Stimulated activated memory B cell treated with anti-CD40 and anti-IgM and Interleukin-4, amounts not matched to agents 10 μg/mL and 1 μg/mL and 100 μg/mL, for 72 hours (primary cell): ENCODE data around the gene C18orf63.
"Not testable (repeated sequence)": the region's sequence is repeated elsewhere in the genome, so short reads cannot be mapped to it uniquely, and the experiment has no call there.

Experiments
- ATAC-seq: fragments of 150-1000 bp; cut with Tn5 transposase; 2 replicates; pipeline ENCODE4 v1.10.0; 2021
- H3K27ac Mint-ChIP-seq: one replicate; pipeline ENCODE4 v1.8.0; 2022; ENCODE audit warnings: mild to moderate bottlenecking, mixed read lengths
- H3K27me3 Mint-ChIP-seq: one replicate; pipeline ENCODE4 v1.8.0; 2022; ENCODE audit warnings: mixed read lengths
- H3K36me3 Mint-ChIP-seq: one replicate; pipeline ENCODE4 v1.8.0; 2022; ENCODE audit warnings: mixed read lengths
- H3K4me1 Mint-ChIP-seq: one replicate; pipeline ENCODE4 v1.8.0; 2022; ENCODE audit warnings: mixed read lengths
- H3K4me3 Mint-ChIP-seq: one replicate; pipeline ENCODE4 v1.8.0; 2022; ENCODE audit warnings: mild to moderate bottlenecking, moderate library complexity, mixed read lengths
- H3K9me3 Mint-ChIP-seq: one replicate; pipeline ENCODE4 v1.8.0; 2022; ENCODE audit warnings: mixed read lengths

The C18orf63 gene

GRCh38 chr18:74292541-74292858, 23.1 kb upstream of the C18orf63 start:
- Mint-ChIP-seq H3K9me3 (no peaks in the 10 kb centered on the region), H3K27ac (peak overlapping the region; percentile 83), H3K36me3 (no peaks in the 10 kb centered on the region), H3K4me1 (peaks cover 8% of the 10 kb centered on the region), H3K27me3 (no peaks in the 10 kb centered on the region), H3K4me3 (peak overlapping the region; percentile 94)
- no peak for ATAC-seq

- not testable (repeated sequence) for H3K27me3 Mint-ChIP-seq, H3K36me3 Mint-ChIP-seq, H3K27ac Mint-ChIP-seq, H3K9me3 Mint-ChIP-seq, ATAC-seq, H3K4me1 Mint-ChIP-seq, H3K4me3 Mint-ChIP-seq
These were observed 22.7 kb upstream of the C18orf63 start for GRCh38 chr18:74292982-74293381.

- Mint-ChIP-seq H3K27ac (no peak overlapping the region), H3K4me1 (no peaks in the 10 kb centered on the region), H3K9me3 (no peaks in the 10 kb centered on the region), H3K27me3 (no peaks in the 10 kb centered on the region), H3K36me3 (no peaks in the 10 kb centered on the region), H3K4me3 (no peak overlapping the region)
- ATAC-seq, result no peak
These were observed 21.1 kb upstream of the C18orf63 start for GRCh38 chr18:74294526-74294925.

GRCh38 chr18:74299162-74299561, 16.5 kb upstream of the C18orf63 start:
- ATAC-seq, result no peak
- no peak overlapping the region for H3K27ac Mint-ChIP-seq
- no peak overlapping the region for H3K4me3 Mint-ChIP-seq
- H3K27me3 Mint-ChIP-seq, result no peaks in the 10 kb centered on the region
- H3K9me3 Mint-ChIP-seq, result no peaks in the 10 kb centered on the region
- no peaks in the 10 kb centered on the region for H3K36me3 Mint-ChIP-seq
- no peaks in the 10 kb centered on the region for H3K4me1 Mint-ChIP-seq

- ATAC-seq, result no peak
- Mint-ChIP-seq H3K4me3 (no peak overlapping the region), H3K9me3 (no peaks in the 10 kb centered on the region), H3K36me3 (no peaks in the 10 kb centered on the region), H3K27ac (no peak overlapping the region), H3K27me3 (no peaks in the 10 kb centered on the region), H3K4me1 (no peaks in the 10 kb centered on the region)
These were observed 15.9 kb upstream of the C18orf63 start for GRCh38 chr18:74299746-74300145.

GRCh38 chr18:74303306-74303705, 12.3 kb upstream of the C18orf63 start:
- Mint-ChIP-seq H3K9me3 (no peaks in the 10 kb centered on the region), H3K4me1 (no peaks in the 10 kb centered on the region), H3K36me3 (no peaks in the 10 kb centered on the region), H3K27ac (no peak overlapping the region), H3K27me3 (peaks cover 22% of the 10 kb centered on the region), H3K4me3 (no peak overlapping the region)
- ATAC-seq, result no peak

- Mint-ChIP-seq H3K27me3 (peaks cover 22% of the 10 kb centered on the region), H3K4me1 (no peaks in the 10 kb centered on the region), H3K36me3 (no peaks in the 10 kb centered on the region), H3K9me3 (no peaks in the 10 kb centered on the region), H3K27ac (no peak overlapping the region), H3K4me3 (no peak overlapping the region)
- ATAC-seq, result no peak
These were observed 11.7 kb upstream of the C18orf63 start for GRCh38 chr18:74303936-74304335.

GRCh38 chr18:74310411-74310810, 5.2 kb upstream of the C18orf63 start:
- Mint-ChIP-seq H3K4me3 (no peak overlapping the region), H3K4me1 (peaks cover 7% of the 10 kb centered on the region), H3K36me3 (no peaks in the 10 kb centered on the region), H3K9me3 (no peaks in the 10 kb centered on the region), H3K27me3 (peaks cover 35% of the 10 kb centered on the region), H3K27ac (no peak overlapping the region)
- ATAC-seq, result peak; percentile 55

GRCh38 chr18:74311000-74311399, 4.6 kb upstream of the C18orf63 start:
- peaks cover 7% of the 10 kb centered on the region for H3K4me1 Mint-ChIP-seq
- no peaks in the 10 kb centered on the region for H3K9me3 Mint-ChIP-seq
- no peak overlapping the region for H3K27ac Mint-ChIP-seq
- H3K36me3 Mint-ChIP-seq, result no peaks in the 10 kb centered on the region
- H3K27me3 Mint-ChIP-seq, result peaks cover 34% of the 10 kb centered on the region
- no peak for ATAC-seq
- H3K4me3 Mint-ChIP-seq, result no peak overlapping the region

GRCh38 chr18:74314759-74315463, 728 bp upstream of the C18orf63 start:
- no peak overlapping the region for H3K4me3 Mint-ChIP-seq
- peaks cover 1% of the 10 kb centered on the region for H3K9me3 Mint-ChIP-seq
- peaks cover 7% of the 10 kb centered on the region for H3K4me1 Mint-ChIP-seq
- H3K27ac Mint-ChIP-seq, result no peak overlapping the region
- peaks cover 18% of the 10 kb centered on the region for H3K27me3 Mint-ChIP-seq
- no peak for ATAC-seq
- no peaks in the 10 kb centered on the region for H3K36me3 Mint-ChIP-seq

- H3K27me3 Mint-ChIP-seq, result peaks cover 18% of the 10 kb centered on the region
- H3K27ac Mint-ChIP-seq, result no peak overlapping the region
- no peak overlapping the region for H3K4me3 Mint-ChIP-seq
- H3K4me1 Mint-ChIP-seq, result no peaks in the 10 kb centered on the region
- peaks cover 4% of the 10 kb centered on the region for H3K9me3 Mint-ChIP-seq
- no peak for ATAC-seq
- H3K36me3 Mint-ChIP-seq, result no peaks in the 10 kb centered on the region
These were observed 875 bp downstream of the C18orf63 start for GRCh38 chr18:74316257-74317170.

GRCh38 chr18:74326231-74326630, 10.6 kb downstream of the C18orf63 start:
- no peak for ATAC-seq
- Mint-ChIP-seq H3K4me1 (no peaks in the 10 kb centered on the region), H3K27me3 (no peaks in the 10 kb centered on the region), H3K9me3 (no peaks in the 10 kb centered on the region), H3K36me3 (no peaks in the 10 kb centered on the region), H3K4me3 (no peak overlapping the region), H3K27ac (no peak overlapping the region)

- not testable (repeated sequence) for H3K4me3 Mint-ChIP-seq, ATAC-seq, H3K9me3 Mint-ChIP-seq, H3K4me1 Mint-ChIP-seq, H3K27me3 Mint-ChIP-seq, H3K27ac Mint-ChIP-seq, H3K36me3 Mint-ChIP-seq
These were observed 11.2 kb downstream of the C18orf63 start for GRCh38 chr18:74326791-74327190.

GRCh38 chr18:74328206-74328605, 12.6 kb downstream of the C18orf63 start:
- H3K9me3 Mint-ChIP-seq, result no peaks in the 10 kb centered on the region
- no peak overlapping the region for H3K4me3 Mint-ChIP-seq
- H3K27ac Mint-ChIP-seq, result no peak overlapping the region
- H3K27me3 Mint-ChIP-seq, result no peaks in the 10 kb centered on the region
- no peak for ATAC-seq
- no peaks in the 10 kb centered on the region for H3K4me1 Mint-ChIP-seq
- H3K36me3 Mint-ChIP-seq, result no peaks in the 10 kb centered on the region

GRCh38 chr18:74329688-74330205, 14.1 kb downstream of the C18orf63 start:
- Mint-ChIP-seq H3K4me1 (peaks cover 10% of the 10 kb centered on the region), H3K27ac (no peak overlapping the region), H3K27me3 (no peaks in the 10 kb centered on the region), H3K4me3 (no peak overlapping the region), H3K36me3 (no peaks in the 10 kb centered on the region), H3K9me3 (no peaks in the 10 kb centered on the region)
- no peak for ATAC-seq

- Mint-ChIP-seq H3K36me3 (no peaks in the 10 kb centered on the region), H3K4me3 (no peak overlapping the region), H3K9me3 (no peaks in the 10 kb centered on the region), H3K27me3 (no peaks in the 10 kb centered on the region), H3K27ac (no peak overlapping the region), H3K4me1 (peaks cover 14% of the 10 kb centered on the region)
- ATAC-seq, result no peak
These were observed 15.8 kb downstream of the C18orf63 start for GRCh38 chr18:74331404-74331803.
